HCT116 (cell line): ENCODE measurements around the gene RIMBP3C. TPM values are rescaled to one million over a fixed set of nuclear protein-coding genes. Genes with fewer than 3 reads are reported as not detected.
"Not testable (repeated sequence)": the region's sequence is repeated elsewhere in the genome, so short reads cannot be mapped to it uniquely, and the experiment has no call there.

ENCODE experiments used
- ATAC-seq: fragments of 200-7000 bp; cut with Tn5 transposase; 2 replicates; pipeline ENCODE4 v1.9.1; 2020; ENCODE audit warnings: mild to moderate bottlenecking, moderate library complexity
- BruUV-seq: library from RNA; stranded (reverse); fragments of 400-500 nt; replicated peaks from 2 replicates; lab custom pipeline; 2021; lab: Mats Ljungman, UMichigan
- CTCF ChIA-PET: fragments of 300-600 bp; sonication (Branson Sonifier 250); formaldehyde crosslinking; loops from one replicate; lab custom pipeline; 2021; ENCODE audit warnings: antibody characterized with exemption; lab: Charles Lee
- POLR2A ChIA-PET: fragments of 300-600, 350-600 bp; sonication (Branson Sonifier 250); formaldehyde crosslinking; loops from one replicate; lab custom pipeline; 2021; ENCODE audit warnings: antibody characterized with exemption; lab: Charles Lee
- RAD21 ChIA-PET, 2 experiments: fragments of 300-600 bp; sonication (Branson Sonifier 250); formaldehyde crosslinking; loops; one replicate each; lab custom pipeline; 2023; ENCODE audit warnings: low total read pairs in 2 of 2; ENCODE audit not compliant: uncharacterized antibody in 2 of 2, unreplicated experiment in 2 of 2, low non-redundant PET in 1 of 2; lab: Charles Lee
- DNase-seq: peaks from one replicate; pipeline ENCODE4 v3.0.0-alpha.2; 2010; ENCODE audit warnings: low read depth, low spot score
- H2AFZ ChIP-seq: fragments of 200-600 bp; shearing (Covaris generic), sonication (generic); 2 replicates; pipeline ENCODE4 v1.6.1; 2017; ENCODE audit warnings: low read depth, mixed run types, mixed read lengths, antibody characterized with exemption, low read length; ENCODE audit not compliant: poor library complexity, severe bottlenecking
- H3K27ac ChIP-seq: 2 replicates; pipeline ENCODE4 v1.5.1; 2012; ENCODE audit warnings: low read depth, low read length
- H3K27me3 ChIP-seq: fragments of 200-600 bp; sonication (generic); 2 replicates; pipeline ENCODE4 v1.6.1; 2016; ENCODE audit warnings: mixed run types, low read length, mixed read lengths; ENCODE audit not compliant: insufficient read depth
- H3K36me3 ChIP-seq, 2 experiments: fragments of 200-500 bp in 1 of 2; fragments of 200-600 bp in 1 of 2; sonication (Bioruptor generic) in 1 of 2; sonication (generic) in 1 of 2; 2 replicates each; pipeline versions ENCODE4 v1.5.1 to v1.6.1; 2014 to 2016; ENCODE audit warnings: low read length in 2 of 2, inconsistent platforms in 1 of 2, mixed read lengths in 1 of 2, mixed run types in 1 of 2; ENCODE audit not compliant: insufficient read depth in 2 of 2, control insufficient read depth in 1 of 2
- H3K4me1 ChIP-seq, 2 experiments: fragments of 200-600 bp in 1 of 2; sonication (generic) in 1 of 2; 2 replicates each; pipeline versions ENCODE4 v1.5.1 to v1.6.1; 2012 to 2017; ENCODE audit warnings: low read length in 2 of 2, inconsistent platforms in 1 of 2, mild to moderate bottlenecking in 1 of 2, mixed read lengths in 1 of 2, mixed run types in 1 of 2, moderate library complexity in 1 of 2; ENCODE audit not compliant: insufficient read depth in 2 of 2, control insufficient read depth in 1 of 2
- H3K4me2 ChIP-seq: fragments of 200-600 bp; sonication (generic); 2 replicates; pipeline ENCODE4 v1.6.1; 2017; ENCODE audit warnings: mixed run types, low read length, mixed read lengths
- H3K4me3 ChIP-seq, 2 experiments: fragments of 200-600 bp in 1 of 2; sonication (generic) in 1 of 2; replicated peaks in 1 of 2; 2 replicates each; pipeline ENCODE4 v1.5.1; 2011 to 2016; ENCODE audit warnings: low read length in 2 of 2, control low read depth in 1 of 2, low read depth in 1 of 2, mild to moderate bottlenecking in 1 of 2, mixed read lengths in 1 of 2, mixed run types in 1 of 2
- H3K79me2 ChIP-seq: fragments of 200-600 bp; sonication (generic); 2 replicates; pipeline ENCODE4 v1.6.1; 2017; ENCODE audit warnings: mild to moderate bottlenecking, mixed run types, low read length, moderate library complexity, mixed read lengths; ENCODE audit not compliant: insufficient read depth
- H3K9ac ChIP-seq: fragments of 200-600 bp; sonication (generic); 2 replicates; pipeline ENCODE4 v1.6.1; 2016; ENCODE audit warnings: low read length, mixed read lengths
- H3K9me2 ChIP-seq: fragments of 200-600 bp; sonication (generic), shearing (Covaris generic); 2 replicates; pipeline ENCODE4 v1.6.1; 2017; ENCODE audit warnings: mixed run types, mild to moderate bottlenecking, moderate library complexity; ENCODE audit not compliant: insufficient read depth
- H3K9me3 ChIP-seq, 2 experiments: fragments of 200-500 bp in 1 of 2; fragments of 200-600 bp in 1 of 2; sonication (Bioruptor generic) in 1 of 2; sonication (generic) in 1 of 2; 2 replicates each; pipeline ENCODE4 v1.6.1; 2014 to 2017; ENCODE audit warnings: low read length in 2 of 2, mixed read lengths in 2 of 2, inconsistent platforms in 1 of 2, low read depth in 1 of 2, mild to moderate bottlenecking in 1 of 2, mixed run types in 1 of 2, moderate library complexity in 1 of 2; ENCODE audit not compliant: control insufficient read depth in 1 of 2, insufficient read depth in 1 of 2
- H4K20me1 ChIP-seq: fragments of 200-600 bp; sonication (generic), shearing (Covaris generic); 2 replicates; pipeline ENCODE4 v1.6.1; 2017; ENCODE audit warnings: mixed run types, mild to moderate bottlenecking, moderate library complexity; ENCODE audit not compliant: insufficient read depth
- EGR1 ChIP-seq: IDR thresholded peaks from 2 replicates; pipeline ENCODE4 v1.6.1; 2012; ENCODE audit warnings: low read depth
- EZH2 ChIP-seq: fragments of 200-600 bp; sonication (generic); IDR thresholded peaks from 2 replicates; pipeline ENCODE4 v1.6.1; 2017; ENCODE audit warnings: antibody characterized with exemption, mixed run types
- EZH2phosphoT487 ChIP-seq: fragments of 200-600 bp; IDR thresholded peaks from 2 replicates; pipeline ENCODE4 v1.6.1; 2018; ENCODE audit warnings: antibody characterized with exemption, borderline replicate concordance
- JUND ChIP-seq: IDR thresholded peaks from 2 replicates; pipeline ENCODE4 v1.6.1; 2012
- POLR2A ChIP-seq: IDR thresholded peaks from 2 replicates; pipeline ENCODE4 v1.7.0; 2011; ENCODE audit warnings: borderline replicate concordance; ENCODE audit not compliant: insufficient read depth, insufficient read length; ENCODE audit errors: extremely low read depth
- SIN3A ChIP-seq: IDR thresholded peaks from 2 replicates; pipeline ENCODE4 v1.6.1; 2012; ENCODE audit warnings: low read depth
- intact Hi-C: fragments of 100-400 bp; cut with micrococcal nuclease; formaldehyde crosslinking; loops from 2 replicates; pipeline ENCODE4 v1.10.0; 2022
- total RNA-seq: library from RNA; stranded (reverse); gene quantifications from one replicate; pipeline ENCODE4 v1.2.1, GENCODE V29; 2021; ENCODE audit not compliant: unreplicated experiment
- TF ChIP-seq, protein P1 (sequence below): IDR thresholded peaks from 2 replicates; pipeline ENCODE4 v1.6.1; 2012

RIMBP3C gene
- total RNA-seq, 1 experiment from 2014 or later = 0.15 TPM

DNA sequence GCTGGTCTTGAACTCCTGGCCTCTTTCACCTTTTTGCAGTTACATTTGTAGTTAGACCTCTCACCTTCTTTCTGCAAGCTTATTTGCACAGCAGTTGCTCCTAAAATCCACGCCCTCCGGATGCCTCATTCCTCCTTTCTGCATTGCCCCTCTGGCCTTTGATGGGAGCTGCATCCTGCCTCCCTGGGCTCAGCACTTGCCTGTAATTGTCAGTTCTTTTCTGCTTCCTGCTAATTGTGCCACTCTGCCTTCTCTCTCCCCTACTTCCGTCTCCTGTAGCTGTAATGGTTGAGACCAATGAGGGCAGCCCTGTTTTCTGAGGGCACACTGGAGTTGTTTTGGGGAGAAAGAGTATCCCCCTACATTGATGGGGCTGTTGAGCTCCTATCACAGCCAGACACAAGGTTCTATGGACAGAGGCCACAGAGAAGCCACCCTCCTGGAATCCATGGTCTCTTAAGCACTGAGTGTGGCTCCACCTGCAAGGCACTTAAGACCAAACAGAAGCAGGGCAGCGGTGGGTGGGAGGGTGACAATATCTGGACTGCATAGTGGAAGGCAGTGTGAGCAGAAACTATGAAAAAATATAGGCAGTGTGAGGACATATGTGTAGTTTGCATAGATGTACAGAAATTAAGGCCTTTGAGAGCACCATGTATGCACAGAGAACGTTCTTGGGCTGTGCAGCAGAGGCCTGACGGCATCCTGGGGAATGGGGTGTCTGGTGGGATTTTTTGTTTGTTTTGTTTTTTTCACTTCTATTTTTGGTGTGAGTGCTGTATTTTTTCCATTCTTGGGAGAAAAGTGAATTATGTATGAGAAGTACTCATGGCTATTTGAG lies 48.0 kb upstream of the RIMBP3C start (continued):
- TF ChIP-seq, protein P1, sequence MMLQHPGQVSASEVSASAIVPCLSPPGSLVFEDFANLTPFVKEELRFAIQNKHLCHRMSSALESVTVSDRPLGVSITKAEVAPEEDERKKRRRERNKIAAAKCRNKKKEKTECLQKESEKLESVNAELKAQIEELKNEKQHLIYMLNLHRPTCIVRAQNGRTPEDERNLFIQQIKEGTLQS = no peak
- TF ChIP-seq EZH2 = no peak
- TF ChIP-seq, all 23 proteins: peak for 0

DNA sequence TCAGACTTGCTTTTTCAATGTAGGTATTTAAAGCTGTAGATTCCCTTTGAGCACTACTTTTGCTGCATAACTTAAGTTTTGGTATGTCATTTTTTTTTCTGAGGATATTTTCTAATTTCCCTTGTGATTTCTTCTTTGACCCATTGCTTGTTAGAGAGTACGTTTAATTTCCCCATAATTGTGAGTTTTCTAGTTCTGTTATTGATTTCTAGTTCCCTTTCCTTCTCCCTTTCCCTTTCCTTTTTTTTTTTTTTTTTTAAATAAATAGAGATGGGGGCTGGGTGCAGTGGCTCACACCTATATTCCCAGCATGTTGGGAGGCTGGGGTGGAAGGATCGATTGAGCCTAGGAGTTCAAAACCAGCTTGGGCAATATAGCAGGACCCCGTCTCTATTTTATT lies 47.0 kb upstream of the RIMBP3C start:
- no peak overlapping the region for H3K4me2 ChIP-seq
- POLR2A ChIA-PET = no interaction called here
- ATAC-seq (no peak), DNase-seq (no peak)
- no peak for TF ChIP-seq EZH2phosphoT487
- TF ChIP-seq EGR1 = no peak
- no peak for TF ChIP-seq SIN3A
- no peak for TF ChIP-seq JUND
- TF ChIP-seq POLR2A = no peak
- no peak overlapping the region for H2AFZ ChIP-seq
- BruUV-seq = no TSS peak
- H3K79me2 ChIP-seq = peaks cover 99% of the 10 kb centered on the region
- intact Hi-C loops = no loop called here
- H3K9me3 ChIP-seq = no peaks in the 10 kb centered on the region
- H3K4me1 ChIP-seq = no peaks in the 10 kb centered on the region
- no peak overlapping the region for H3K27ac ChIP-seq
- no peaks in the 10 kb centered on the region for H3K27me3 ChIP-seq
- peaks cover 11 to 37% of the 10 kb centered on the region in 2 experiments for H3K36me3 ChIP-seq
- H3K4me3 ChIP-seq = no peak overlapping the region
- H3K9ac ChIP-seq = no peak overlapping the region
- CTCF ChIA-PET = no interaction called here
- peaks cover 13% of the 10 kb centered on the region; the same call in 1 of the 2 replicates for H4K20me1 ChIP-seq
- H3K9me2 ChIP-seq = no peaks in the 10 kb centered on the region
- RAD21 ChIA-PET = no interaction called here

DNA sequence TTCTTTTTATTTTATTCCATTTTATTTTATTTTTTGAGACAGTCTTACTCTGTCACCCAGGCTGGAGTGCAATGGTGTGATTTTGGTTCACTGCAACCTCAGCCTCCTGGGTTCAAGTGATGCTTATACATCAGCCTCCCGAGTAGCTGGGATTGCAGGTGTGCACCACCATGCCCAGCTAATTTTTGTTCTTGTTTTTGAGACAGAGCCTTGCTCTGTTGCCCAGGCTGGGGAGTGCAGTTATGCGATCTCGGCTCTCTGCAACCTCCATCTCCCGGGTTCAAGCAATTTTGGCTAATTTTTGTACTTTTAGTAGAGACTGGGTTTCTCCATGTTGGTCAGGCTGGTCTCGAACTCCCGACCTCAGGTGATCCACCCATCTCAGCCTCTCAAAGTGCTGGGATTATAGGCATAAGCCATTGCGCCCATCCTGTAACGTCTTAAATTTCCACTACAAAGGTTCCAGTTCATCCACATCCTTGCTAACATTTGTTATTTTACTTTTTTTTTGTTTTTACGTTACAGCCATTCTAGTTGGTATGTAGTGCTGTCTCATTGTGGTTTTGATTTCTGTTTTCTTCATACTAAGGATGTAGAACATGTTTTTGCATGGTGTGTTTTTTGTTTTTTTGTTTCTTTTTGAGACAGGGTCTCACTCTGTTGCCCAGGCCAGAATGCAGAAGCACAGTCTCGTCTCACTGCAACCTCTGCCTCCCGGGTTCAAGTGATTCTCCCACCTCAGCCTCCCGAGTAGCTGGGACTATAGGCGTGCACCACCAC lies 45.3 kb upstream of the RIMBP3C start:
- H4K20me1 ChIP-seq, H3K27ac ChIP-seq, H3K9me3 ChIP-seq, H3K4me3 ChIP-seq, RAD21 ChIA-PET, BruUV-seq, H3K4me1 ChIP-seq, H2AFZ ChIP-seq, H3K27me3 ChIP-seq, ATAC-seq, H3K9ac ChIP-seq, CTCF ChIA-PET, intact Hi-C loops, H3K9me2 ChIP-seq, DNase-seq, H3K4me2 ChIP-seq: not testable (repeated sequence)
- peaks cover 100% of the 10 kb centered on the region for H3K79me2 ChIP-seq
- peaks cover 11 to 39% of the 10 kb centered on the region in 2 experiments for H3K36me3 ChIP-seq
- POLR2A ChIA-PET = interaction anchor here (1.2 kb wide), 1 partner anchor 11 kb away, joined by 3 read pairs; no protein-coding TSS in a partner anchor
